ENCODE measurements around the gene KIF23. TPM values are rescaled to one million over a fixed set of nuclear protein-coding genes. Genes with fewer than 3 reads are reported as not detected.
"Not testable (repeated sequence)": the region's sequence is repeated elsewhere in the genome, so short reads cannot be mapped to it uniquely, and the experiment has no call there.

Gene KIF23
- total RNA-seq, 3 donors from 2014 or later (not counting 1 experiment from before 2014, with no cell fraction given), result 1.2 to 2.1 (median 1.9) TPM

GRCh38 chr15:69380100-69380725, 33.9 kb upstream of the KIF23 start:
- ATAC-seq (no peak), DNase-seq (no peak)
- WGBS (ENCODE audit: insufficient coverage), result 81% methylated on average over 9 of the region's 9 CpGs
- TF ChIP-seq, protein P1, sequence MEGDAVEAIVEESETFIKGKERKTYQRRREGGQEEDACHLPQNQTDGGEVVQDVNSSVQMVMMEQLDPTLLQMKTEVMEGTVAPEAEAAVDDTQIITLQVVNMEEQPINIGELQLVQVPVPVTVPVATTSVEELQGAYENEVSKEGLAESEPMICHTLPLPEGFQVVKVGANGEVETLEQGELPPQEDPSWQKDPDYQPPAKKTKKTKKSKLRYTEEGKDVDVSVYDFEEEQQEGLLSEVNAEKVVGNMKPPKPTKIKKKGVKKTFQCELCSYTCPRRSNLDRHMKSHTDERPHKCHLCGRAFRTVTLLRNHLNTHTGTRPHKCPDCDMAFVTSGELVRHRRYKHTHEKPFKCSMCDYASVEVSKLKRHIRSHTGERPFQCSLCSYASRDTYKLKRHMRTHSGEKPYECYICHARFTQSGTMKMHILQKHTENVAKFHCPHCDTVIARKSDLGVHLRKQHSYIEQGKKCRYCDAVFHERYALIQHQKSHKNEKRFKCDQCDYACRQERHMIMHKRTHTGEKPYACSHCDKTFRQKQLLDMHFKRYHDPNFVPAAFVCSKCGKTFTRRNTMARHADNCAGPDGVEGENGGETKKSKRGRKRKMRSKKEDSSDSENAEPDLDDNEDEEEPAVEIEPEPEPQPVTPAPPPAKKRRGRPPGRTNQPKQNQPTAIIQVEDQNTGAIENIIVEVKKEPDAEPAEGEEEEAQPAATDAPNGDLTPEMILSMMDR (IDR thresholded peaks at IDR 0.05), result no peak
- intact Hi-C loops (cut with micrococcal nuclease), result no loop called here
- Histone ChIP-seq H3K27ac (ENCODE audit: low read length) (no peak overlapping the region), H3K27me3 (ENCODE audit: control insufficient read depth, insufficient read depth, low read length) (no peaks in the 10 kb centered on the region), H3K36me3 (ENCODE audit: control insufficient read depth, insufficient read depth, low read length) (no peaks in the 10 kb centered on the region), H3K9me3 (ENCODE audit: control insufficient read depth, insufficient read depth, low read length) (no peaks in the 10 kb centered on the region), H3K4me1 (ENCODE audit: control insufficient read depth, insufficient read depth, low read length) (no peaks in the 10 kb centered on the region), H3K4me3 (ENCODE audit: low read length) (no peak overlapping the region)
- no peak overlapping the region for H3K4me3 Mint-ChIP-seq
- no peak overlapping the region for H3K27ac Mint-ChIP-seq
- no peaks in the 10 kb centered on the region for H3K36me3 Mint-ChIP-seq
- no peaks in the 10 kb centered on the region for H3K9me3 Mint-ChIP-seq
- H3K27me3 Mint-ChIP-seq (ENCODE audit: low read depth in 2 of 2), result peaks cover 7 to 17% of the 10 kb centered on the region in 2 donors
- H3K4me1 Mint-ChIP-seq, result no peaks in the 10 kb centered on the region

GRCh38 chr15:69380726-69381105, 33.4 kb upstream of the KIF23 start:
- H3K27ac ChIP-seq (ENCODE audit: low read length), result no peak overlapping the region
- H3K27me3 Mint-ChIP-seq (ENCODE audit: low read depth in 2 of 2), result peaks cover 7 to 12% of the 10 kb centered on the region in 2 donors
- ATAC-seq (no peak), DNase-seq (no peak)
- no peaks in the 10 kb centered on the region for H3K9me3 ChIP-seq (ENCODE audit: control insufficient read depth, insufficient read depth, low read length)
- no peak overlapping the region for H3K4me3 Mint-ChIP-seq
- no peaks in the 10 kb centered on the region for H3K36me3 Mint-ChIP-seq
- intact Hi-C loops (cut with micrococcal nuclease), result no loop called here
- no peaks in the 10 kb centered on the region for H3K9me3 Mint-ChIP-seq
- TF ChIP-seq, protein P1 (IDR thresholded peaks at IDR 0.05), result no peak
- no peaks in the 10 kb centered on the region for H3K27me3 ChIP-seq (ENCODE audit: control insufficient read depth, insufficient read depth, low read length)
- no peaks in the 10 kb centered on the region for H3K4me1 Mint-ChIP-seq
- H3K36me3 ChIP-seq (ENCODE audit: control insufficient read depth, insufficient read depth, low read length), result no peaks in the 10 kb centered on the region
- no peak overlapping the region for H3K4me3 ChIP-seq (ENCODE audit: low read length)
- WGBS (ENCODE audit: insufficient coverage), result 97% methylated on average over 10 of the region's 10 CpGs
- H3K27ac Mint-ChIP-seq, result no peak overlapping the region
- H3K4me1 ChIP-seq (ENCODE audit: control insufficient read depth, insufficient read depth, low read length), result no peaks in the 10 kb centered on the region

DNA sequence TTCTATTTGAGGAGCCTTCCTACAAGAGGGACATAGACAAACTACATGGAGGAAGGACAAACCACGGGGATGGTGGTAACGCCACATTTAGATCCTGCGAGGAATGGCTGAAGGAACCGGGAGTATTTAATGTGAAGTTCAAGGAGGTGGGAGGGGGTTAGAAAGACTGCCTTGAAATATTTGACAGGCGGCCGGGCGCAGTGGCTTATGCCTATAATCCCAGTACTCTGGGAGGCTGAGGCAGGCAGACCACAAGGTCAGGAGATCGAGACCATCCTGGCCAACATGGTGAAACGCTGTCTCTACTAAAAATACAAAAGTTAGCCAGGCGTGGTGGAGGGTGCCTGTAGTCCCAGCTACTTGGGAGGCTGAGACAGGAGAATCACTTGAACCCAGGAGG, 32.0 kb upstream of the KIF23 start:
- H3K27me3 Mint-ChIP-seq (ENCODE audit: low read depth in 2 of 2); H3K27ac ChIP-seq (ENCODE audit: low read length); ATAC-seq; H3K4me3 Mint-ChIP-seq; H3K27me3 ChIP-seq (ENCODE audit: control insufficient read depth, insufficient read depth, low read length); DNase-seq; H3K4me1 ChIP-seq (ENCODE audit: control insufficient read depth, insufficient read depth, low read length); H3K36me3 ChIP-seq (ENCODE audit: control insufficient read depth, insufficient read depth, low read length); H3K9me3 Mint-ChIP-seq; H3K4me1 Mint-ChIP-seq; H3K9me3 ChIP-seq (ENCODE audit: control insufficient read depth, insufficient read depth, low read length); intact Hi-C loops (cut with micrococcal nuclease); H3K27ac Mint-ChIP-seq; H3K4me3 ChIP-seq (ENCODE audit: low read length); H3K36me3 Mint-ChIP-seq: not testable (repeated sequence)
- 94% methylated on average over 10 of the region's 10 CpGs for WGBS (ENCODE audit: insufficient coverage)

DNA sequence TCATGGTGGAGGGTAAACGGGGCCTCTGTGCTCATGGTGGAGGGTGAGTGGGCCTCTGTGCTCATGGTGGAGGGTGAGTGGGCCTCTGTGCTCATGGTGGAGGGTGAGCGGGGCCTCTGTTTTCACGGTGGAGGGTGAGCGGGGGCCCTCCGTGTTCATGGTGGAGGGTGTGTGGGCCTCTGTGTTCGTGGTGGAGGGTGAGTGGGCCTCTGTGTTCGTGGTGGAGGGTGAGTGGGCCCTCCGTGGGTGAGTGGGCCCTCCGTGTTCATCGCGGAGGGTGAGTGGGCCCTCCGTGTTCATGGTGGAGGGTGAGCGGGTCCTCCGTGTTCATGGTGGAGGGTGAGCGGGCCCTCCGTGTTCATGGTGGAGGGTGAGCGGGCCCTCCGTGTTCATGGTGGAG, 30.1 kb upstream of the KIF23 start:
- H3K27ac Mint-ChIP-seq; H3K4me3 ChIP-seq (ENCODE audit: low read length); ATAC-seq; intact Hi-C loops (cut with micrococcal nuclease); H3K36me3 ChIP-seq (ENCODE audit: control insufficient read depth, insufficient read depth, low read length); H3K4me1 ChIP-seq (ENCODE audit: control insufficient read depth, insufficient read depth, low read length); DNase-seq; H3K4me3 Mint-ChIP-seq; H3K4me1 Mint-ChIP-seq; H3K27me3 ChIP-seq (ENCODE audit: control insufficient read depth, insufficient read depth, low read length); H3K36me3 Mint-ChIP-seq; H3K9me3 Mint-ChIP-seq; H3K27me3 Mint-ChIP-seq (ENCODE audit: low read depth in 2 of 2); H3K27ac ChIP-seq (ENCODE audit: low read length); H3K9me3 ChIP-seq (ENCODE audit: control insufficient read depth, insufficient read depth, low read length): not testable (repeated sequence)
- 89% methylated on average over 13 of the region's 18 CpGs for WGBS (ENCODE audit: insufficient coverage)

Data from natural killer cell (primary cell).